DND-41 (cell line): Measurements from ENCODE around the gene RPP25L.
A peak's percentile ranks its signal among the peaks of the same experiment; 100 is the strongest.

Experiments used
- ATAC-seq: fragments of 200-7000 bp; cut with Tn5 transposase; 3 replicates; pipeline ENCODE4 v1.9.1; 2021; ENCODE audit warnings: low read depth; ENCODE audit not compliant: insufficient read depth
- DNase-seq: peaks from one replicate; pipeline ENCODE4 v3.0.0-alpha.2; 2020
- H2AFZ ChIP-seq: 2 replicates; pipeline ENCODE4 v1.6.0; 2012; ENCODE audit warnings: low read depth, low read length
- H3K27ac ChIP-seq: 2 replicates; pipeline ENCODE4 v1.5.1; 2012; ENCODE audit warnings: low read length, inconsistent platforms
- H3K27me3 ChIP-seq: fragments of 200-600 bp; sonication (generic); 2 replicates; pipeline ENCODE4 v1.6.0; 2012; ENCODE audit warnings: low read length, mild to moderate bottlenecking, inconsistent platforms; ENCODE audit not compliant: insufficient read depth, poor library complexity
- H3K36me3 ChIP-seq: 2 replicates; pipeline ENCODE4 v1.5.1; 2012; ENCODE audit warnings: low read length, inconsistent platforms; ENCODE audit not compliant: insufficient read depth
- H3K4me1 ChIP-seq: 2 replicates; pipeline ENCODE4 v1.5.1; 2012; ENCODE audit warnings: mild to moderate bottlenecking, low read length; ENCODE audit not compliant: insufficient read depth
- H3K4me2 ChIP-seq: 2 replicates; pipeline ENCODE4 v1.6.0; 2012; ENCODE audit warnings: mild to moderate bottlenecking, moderate library complexity, low read length, inconsistent platforms; ENCODE audit not compliant: insufficient read depth
- H3K4me3 ChIP-seq, 2 experiments: fragments of 200-600 bp in 1 of 2; shearing (Covaris generic) in 1 of 2; 2 replicates each; pipeline ENCODE4 v1.5.1; 2012 to 2016; ENCODE audit warnings: inconsistent platforms in 2 of 2, low read length in 2 of 2, mild to moderate bottlenecking in 2 of 2, low read depth in 1 of 2, moderate library complexity in 1 of 2
- H3K79me2 ChIP-seq: 2 replicates; pipeline ENCODE4 v1.6.0; 2012; ENCODE audit warnings: low read length, inconsistent platforms; ENCODE audit not compliant: insufficient read depth
- H3K9ac ChIP-seq: 2 replicates; pipeline ENCODE4 v1.6.0; 2012; ENCODE audit warnings: low read depth, mild to moderate bottlenecking, inconsistent platforms, low read length, moderate library complexity
- H3K9me3 ChIP-seq: 2 replicates; pipeline ENCODE4 v1.5.1; 2012; ENCODE audit warnings: low read length, moderate library complexity, mild to moderate bottlenecking, inconsistent platforms; ENCODE audit not compliant: insufficient read depth, severe bottlenecking
- H4K20me1 ChIP-seq: 2 replicates; pipeline ENCODE4 v1.6.0; 2012; ENCODE audit warnings: low read length; ENCODE audit not compliant: insufficient read depth
- CTCF ChIP-seq: IDR thresholded peaks from 2 replicates; pipeline ENCODE4 v1.5.1; 2012; ENCODE audit warnings: borderline replicate concordance, low read length, moderate library complexity, mild to moderate bottlenecking; ENCODE audit not compliant: poor library complexity, severe bottlenecking; ENCODE audit errors: extremely low read depth
- EZH2 ChIP-seq: IDR thresholded peaks from 3 replicates; pipeline ENCODE4 v1.6.1; 2012; ENCODE audit warnings: borderline replicate concordance, low read depth, mild to moderate bottlenecking, moderate library complexity, low read length, inconsistent platforms; ENCODE audit not compliant: severe bottlenecking

The RPP25L gene

GRCh38 chr9:34591248-34591916 is 20.5 kb downstream of the RPP25L start:
- H3K27me3 ChIP-seq = peaks cover 25% of the 10 kb centered on the region
- H3K79me2 ChIP-seq = no peaks in the 10 kb centered on the region
- no peak overlapping the region for H3K9ac ChIP-seq
- no peaks in the 10 kb centered on the region for H3K4me1 ChIP-seq
- H3K36me3 ChIP-seq = no peaks in the 10 kb centered on the region
- H3K9me3 ChIP-seq = no peaks in the 10 kb centered on the region
- ATAC-seq (peak; percentile 64; the same call in 2 of the 3 replicates), DNase-seq (peak; percentile 36)
- TF ChIP-seq EZH2 (no peak), CTCF (peak; percentile 45)
- no peak overlapping the region for H3K4me3 ChIP-seq
- no peaks in the 10 kb centered on the region for H4K20me1 ChIP-seq
- no peak overlapping the region for H2AFZ ChIP-seq
- H3K4me2 ChIP-seq = no peak overlapping the region
- no peak overlapping the region for H3K27ac ChIP-seq

DNA sequence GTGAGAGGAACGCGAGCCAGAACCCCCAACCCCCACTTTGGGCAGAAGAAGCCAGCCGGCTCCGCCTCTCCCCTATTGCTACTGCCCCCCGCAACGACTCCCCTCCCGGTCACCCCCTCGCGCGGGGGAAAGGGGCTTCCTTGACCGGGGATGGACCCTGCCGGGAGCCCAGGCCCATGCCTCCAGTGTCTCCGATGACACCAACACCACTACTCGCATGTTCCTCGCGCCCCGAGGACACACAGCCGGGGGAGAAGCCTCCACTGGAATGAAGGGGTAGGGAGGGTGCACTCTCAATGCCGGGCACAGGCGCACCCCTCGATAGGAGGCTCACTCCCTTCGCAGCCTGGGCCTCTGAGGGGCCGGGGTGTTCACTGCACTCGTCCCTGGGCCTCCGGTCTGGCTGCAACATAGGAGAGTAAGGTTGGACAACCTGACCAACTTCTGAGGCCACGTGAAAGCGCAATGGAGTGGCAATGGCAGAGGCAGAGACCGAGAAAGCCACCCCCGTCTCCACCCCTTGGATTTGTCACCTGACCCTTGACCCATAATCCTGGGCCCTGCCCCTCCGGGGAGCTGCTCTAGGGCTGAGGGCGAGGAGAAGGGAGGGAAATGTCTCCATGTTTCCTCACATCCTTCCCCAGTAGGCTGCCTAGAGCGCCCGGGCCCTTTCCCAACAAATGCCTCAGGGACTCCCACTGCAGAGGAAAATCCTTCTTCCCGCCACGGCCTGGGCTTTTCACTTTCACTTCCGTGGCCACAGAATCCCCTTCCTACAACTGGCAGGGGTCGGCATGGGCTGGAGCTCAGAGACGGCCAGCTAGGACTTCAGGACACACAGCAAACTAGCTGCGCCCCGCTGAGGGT is 21.3 kb downstream of the RPP25L start:
- Histone ChIP-seq H3K4me3 (no peak overlapping the region), H3K4me1 (no peaks in the 10 kb centered on the region), H3K4me2 (no peak overlapping the region), H3K36me3 (no peaks in the 10 kb centered on the region), H2AFZ (no peak overlapping the region), H3K9me3 (no peaks in the 10 kb centered on the region), H3K27ac (no peak overlapping the region), H4K20me1 (no peaks in the 10 kb centered on the region), H3K27me3 (peaks cover 33% of the 10 kb centered on the region), H3K79me2 (no peaks in the 10 kb centered on the region), H3K9ac (no peak overlapping the region)
- DNase-seq = no peak
- ATAC-seq = no peak
- no peak for TF ChIP-seq CTCF
- no peak for TF ChIP-seq EZH2

DNA sequence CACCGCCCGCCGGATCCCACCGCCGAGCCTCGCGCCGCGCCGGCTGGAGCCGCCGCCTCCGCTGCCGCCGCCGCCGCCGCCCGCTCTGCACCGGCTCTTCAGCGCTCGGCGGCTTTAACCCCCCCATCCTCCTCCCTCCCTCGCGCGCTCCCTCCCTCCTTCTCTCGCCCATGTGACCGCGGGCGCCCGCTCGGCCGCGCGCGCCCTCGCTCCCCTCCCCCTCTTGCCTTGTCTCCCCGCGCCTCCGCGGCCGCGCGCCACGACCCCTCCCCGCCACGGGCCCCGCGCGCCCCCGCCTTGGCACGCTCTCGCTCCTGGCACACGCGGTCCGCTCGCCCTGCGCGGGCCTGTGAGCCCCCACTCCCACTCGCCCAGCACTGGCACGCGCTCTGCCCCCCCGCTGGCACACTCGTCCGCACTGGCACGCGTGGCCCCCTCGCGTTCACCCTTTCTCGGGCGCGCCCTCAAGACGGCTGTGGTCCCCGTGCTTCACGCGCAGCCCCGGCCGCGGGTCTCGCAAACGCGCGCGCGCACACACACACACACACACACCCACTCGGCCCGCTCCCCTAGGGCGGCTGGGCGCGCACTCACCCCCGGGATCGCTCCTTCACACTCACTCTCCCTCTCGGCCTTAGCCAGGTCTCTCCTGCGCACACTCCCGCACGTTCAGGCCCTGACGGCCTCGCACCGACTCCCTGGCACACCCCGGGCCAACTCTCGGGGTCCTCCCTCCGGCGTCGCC is 22.1 kb downstream of the RPP25L start, which contains the start of gene CNTFR:
CNTFR (minus strand) TSS at position 89 of the 745 bp plus-strand sequence. CDS start 20,743 bp downstream, outside the sequence.
- Histone ChIP-seq H3K4me3 (no peak within 1 kb of the TSS), H3K79me2 (no peaks in the 10 kb centered on the region), H3K4me2 (no peak within 1 kb of the TSS), H3K27ac (no peak within 1 kb of the TSS), H2AFZ (no peak within 1 kb of the TSS), H3K9ac (no peak within 1 kb of the TSS), H3K4me1 (no peaks in the 10 kb centered on the region), H3K36me3 (no peaks in the 10 kb centered on the region), H3K9me3 (no peaks in the 10 kb centered on the region), H4K20me1 (no peaks in the 10 kb centered on the region), H3K27me3 (peaks cover 41% of the 10 kb centered on the region)
- TF ChIP-seq CTCF (no peak), EZH2 (no peak)
- DNase-seq (no peak), ATAC-seq (no peak)
